COLO668 (cell line): Measurements from ENCODE around the gene MTPN.

Experiments
- DNase-seq: peaks from one replicate; lab custom pipeline; 2025; ENCODE audit not compliant: unreplicated experiment; lab: John Stamatoyannopoulos, UW

The MTPN gene

GRCh38 chr7:135889823-135890222 is 87.3 kb downstream of the MTPN start:
- DNase-seq = no peak

GRCh38 chr7:135888740-135889139 is 88.4 kb downstream of the MTPN start:
- no peak for DNase-seq

- DNase-seq = no peak
These were observed 90.6 kb downstream of the MTPN start for GRCh38 chr7:135886345-135887132.

- DNase-seq = no peak
These were observed 92.5 kb downstream of the MTPN start for GRCh38 chr7:135884495-135885232.

GRCh38 chr7:135879233-135879632 is 97.9 kb downstream of the MTPN start:
- DNase-seq = no peak

GRCh38 chr7:135878284-135878683 is 98.9 kb downstream of the MTPN start:
- no peak for DNase-seq

GRCh38 chr7:135877805-135878204 is 99.4 kb downstream of the MTPN start:
- peak; percentile 6 for DNase-seq
